Nephron (organoid): ENCODE measurements around the gene CYTH1.

Source experiments
- H3K27ac Mint-ChIP-seq, 3 experiments: 2 replicates each; pipeline ENCODE4 v1.8.0; 2020; ENCODE audit warnings: mixed read lengths in 3 of 3, mild to moderate bottlenecking in 2 of 3, moderate library complexity in 1 of 3
- H3K27me3 Mint-ChIP-seq: 2 replicates; pipeline ENCODE4 v1.8.0; 2021; ENCODE audit warnings: low read depth, mild to moderate bottlenecking, moderate library complexity, mixed read lengths
- H3K36me3 Mint-ChIP-seq: 2 replicates; pipeline ENCODE4 v1.8.0; 2020; ENCODE audit warnings: low read depth, mixed read lengths
- H3K4me1 Mint-ChIP-seq: 2 replicates; pipeline ENCODE4 v1.8.0; 2020; ENCODE audit warnings: mixed read lengths
- H3K4me3 Mint-ChIP-seq, 3 experiments: 2 replicates each; pipeline ENCODE4 v1.8.0; 2020; ENCODE audit warnings: mild to moderate bottlenecking in 3 of 3, mixed read lengths in 3 of 3, moderate library complexity in 2 of 3
- H3K9me3 Mint-ChIP-seq: 2 replicates; pipeline ENCODE4 v1.8.0; 2020; ENCODE audit warnings: mixed read lengths
- TF ChIP-seq, protein P1 (sequence below), 3 experiments: fragments of 200-600 bp; sonication (generic); IDR thresholded peaks; one replicate each; pipeline ENCODE4 v1.5.0; 2021; ENCODE audit warnings: antibody characterized with exemption in 3 of 3; ENCODE audit not compliant: unreplicated experiment in 3 of 3

CYTH1 gene

DNA sequence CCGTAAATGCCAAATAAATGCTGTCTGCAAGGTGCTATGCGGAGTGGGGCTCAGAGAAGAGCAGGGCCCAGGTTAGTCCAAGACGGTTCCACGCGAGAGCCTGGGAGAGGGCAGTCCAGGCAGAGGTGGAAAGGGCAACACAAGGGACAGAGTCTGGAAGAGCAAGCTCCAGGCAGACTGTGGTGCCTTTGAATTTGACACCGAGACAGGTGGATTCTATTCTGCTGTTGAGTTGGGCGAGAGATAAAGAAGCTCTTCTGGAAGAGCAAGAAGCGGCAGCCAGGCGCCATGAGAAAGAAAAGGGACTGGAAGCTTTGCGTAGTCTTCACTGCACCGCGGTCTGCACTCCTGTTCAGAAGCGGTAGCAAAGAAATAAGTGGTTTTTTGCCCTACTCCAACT is 55.6 kb downstream of the CYTH1 start:
- Mint-ChIP-seq H3K36me3 (no peaks in the 10 kb centered on the region), H3K9me3 (no peaks in the 10 kb centered on the region), H3K27me3 (no peaks in the 10 kb centered on the region), H3K4me1 (peaks cover 51% of the 10 kb centered on the region), H3K27ac (peak overlapping the region in 1 of 3 experiments; percentile 16), H3K4me3 (no peak overlapping the region)
- TF ChIP-seq, protein P1, sequence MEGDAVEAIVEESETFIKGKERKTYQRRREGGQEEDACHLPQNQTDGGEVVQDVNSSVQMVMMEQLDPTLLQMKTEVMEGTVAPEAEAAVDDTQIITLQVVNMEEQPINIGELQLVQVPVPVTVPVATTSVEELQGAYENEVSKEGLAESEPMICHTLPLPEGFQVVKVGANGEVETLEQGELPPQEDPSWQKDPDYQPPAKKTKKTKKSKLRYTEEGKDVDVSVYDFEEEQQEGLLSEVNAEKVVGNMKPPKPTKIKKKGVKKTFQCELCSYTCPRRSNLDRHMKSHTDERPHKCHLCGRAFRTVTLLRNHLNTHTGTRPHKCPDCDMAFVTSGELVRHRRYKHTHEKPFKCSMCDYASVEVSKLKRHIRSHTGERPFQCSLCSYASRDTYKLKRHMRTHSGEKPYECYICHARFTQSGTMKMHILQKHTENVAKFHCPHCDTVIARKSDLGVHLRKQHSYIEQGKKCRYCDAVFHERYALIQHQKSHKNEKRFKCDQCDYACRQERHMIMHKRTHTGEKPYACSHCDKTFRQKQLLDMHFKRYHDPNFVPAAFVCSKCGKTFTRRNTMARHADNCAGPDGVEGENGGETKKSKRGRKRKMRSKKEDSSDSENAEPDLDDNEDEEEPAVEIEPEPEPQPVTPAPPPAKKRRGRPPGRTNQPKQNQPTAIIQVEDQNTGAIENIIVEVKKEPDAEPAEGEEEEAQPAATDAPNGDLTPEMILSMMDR (IDR thresholded peaks at IDR 0.05; ENCODE audit: unreplicated experiment in 3 of 3): no peak

DNA sequence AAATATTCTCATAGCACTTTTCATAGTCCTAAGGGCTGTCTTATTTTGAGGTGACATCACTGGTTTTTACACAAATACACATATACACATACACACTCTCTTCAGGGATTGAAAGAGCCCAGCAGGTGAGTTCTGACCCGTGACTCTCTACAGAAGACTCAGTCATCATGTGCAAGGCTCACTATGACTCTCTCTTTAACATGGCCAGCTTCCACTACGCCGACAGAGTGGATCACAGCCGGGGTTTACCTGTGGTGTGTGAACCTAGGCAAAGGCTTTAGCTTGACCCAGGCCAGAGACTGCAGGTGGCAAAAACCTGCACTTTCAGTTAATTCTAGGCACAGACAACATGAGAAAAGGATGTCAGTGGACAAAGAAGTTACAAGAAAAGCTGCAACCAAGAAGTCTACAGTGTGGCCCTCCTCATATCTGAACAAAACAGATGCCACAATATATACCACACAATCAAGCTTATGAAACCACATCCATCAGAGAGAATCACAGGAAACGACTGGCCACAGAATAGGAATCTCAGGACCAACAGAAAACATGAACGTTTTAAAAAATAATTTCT is 56.5 kb downstream of the CYTH1 start:
- Mint-ChIP-seq H3K36me3 (no peaks in the 10 kb centered on the region), H3K27me3 (no peaks in the 10 kb centered on the region), H3K27ac (peak overlapping the region in 1 of 3 experiments; percentile 34)

DNA sequence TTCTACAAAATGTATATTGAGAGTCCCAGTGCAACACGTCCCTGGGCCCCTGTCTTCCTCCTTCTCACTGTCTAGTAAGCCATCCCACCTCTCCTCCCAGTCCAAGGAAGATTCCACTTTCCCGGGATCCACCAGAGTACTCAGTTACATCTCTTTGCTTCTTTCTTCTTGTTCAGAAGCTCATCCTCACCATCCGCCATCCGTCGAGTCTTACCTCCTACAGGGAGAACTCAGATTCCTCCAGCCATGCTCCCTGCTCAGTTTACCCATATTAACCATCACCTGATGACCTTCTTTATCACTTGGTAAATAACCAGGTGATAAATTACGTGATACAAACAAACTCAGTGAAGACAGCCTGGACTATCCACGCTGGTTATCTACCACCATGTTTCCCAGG is 57.1 kb downstream of the CYTH1 start:
- no peaks in the 10 kb centered on the region for H3K27me3 Mint-ChIP-seq
- TF ChIP-seq, protein P1 (IDR thresholded peaks at IDR 0.05; ENCODE audit: unreplicated experiment in 3 of 3): no peak
- peak overlapping the region; percentile 3 to 34 (median 30) for H3K27ac Mint-ChIP-seq
- H3K36me3 Mint-ChIP-seq: no peaks in the 10 kb centered on the region
- peak overlapping the region; percentile 1 to 15 (median 11) for H3K4me3 Mint-ChIP-seq
- H3K9me3 Mint-ChIP-seq: no peaks in the 10 kb centered on the region
- H3K4me1 Mint-ChIP-seq: peaks cover 51% of the 10 kb centered on the region

More for the DNA sequence above, 56.5 kb downstream of the CYTH1 start:
- peaks cover 51% of the 10 kb centered on the region for H3K4me1 Mint-ChIP-seq
- peak overlapping the region in 1 of 3 experiments; percentile 15 for H3K4me3 Mint-ChIP-seq
- no peaks in the 10 kb centered on the region for H3K9me3 Mint-ChIP-seq
- TF ChIP-seq, protein P1 (IDR thresholded peaks at IDR 0.05; ENCODE audit: unreplicated experiment in 3 of 3): no peak

DNA sequence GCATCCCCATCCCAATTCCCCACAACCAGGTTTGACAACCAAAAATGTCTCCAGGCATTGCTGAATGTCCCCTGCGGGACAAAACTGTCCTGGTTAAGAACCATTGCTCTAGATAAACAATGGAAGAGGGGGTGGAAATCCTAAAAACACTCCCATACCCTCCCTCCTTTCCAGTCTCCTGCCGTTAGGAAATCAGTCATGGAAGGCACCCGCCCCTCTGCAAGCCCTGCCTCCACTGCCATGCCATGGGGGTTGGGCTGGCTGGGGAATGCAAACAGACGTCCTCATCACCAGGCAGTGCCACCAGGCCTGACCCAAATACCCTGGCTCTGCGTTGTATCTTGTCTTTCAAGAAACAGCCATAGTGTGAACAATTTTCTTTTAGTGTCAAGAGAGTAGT is 57.5 kb downstream of the CYTH1 start:
- H3K9me3 Mint-ChIP-seq: no peaks in the 10 kb centered on the region
- TF ChIP-seq, protein P1 (IDR thresholded peaks at IDR 0.05; ENCODE audit: unreplicated experiment in 3 of 3): no peak
- H3K4me3 Mint-ChIP-seq: peak overlapping the region; percentile 11 to 39 (median 13)
- peaks cover 47% of the 10 kb centered on the region for H3K4me1 Mint-ChIP-seq
- H3K27ac Mint-ChIP-seq: peak overlapping the region; percentile 3 to 34 (median 30)
- H3K27me3 Mint-ChIP-seq: no peaks in the 10 kb centered on the region
- H3K36me3 Mint-ChIP-seq: no peaks in the 10 kb centered on the region

DNA sequence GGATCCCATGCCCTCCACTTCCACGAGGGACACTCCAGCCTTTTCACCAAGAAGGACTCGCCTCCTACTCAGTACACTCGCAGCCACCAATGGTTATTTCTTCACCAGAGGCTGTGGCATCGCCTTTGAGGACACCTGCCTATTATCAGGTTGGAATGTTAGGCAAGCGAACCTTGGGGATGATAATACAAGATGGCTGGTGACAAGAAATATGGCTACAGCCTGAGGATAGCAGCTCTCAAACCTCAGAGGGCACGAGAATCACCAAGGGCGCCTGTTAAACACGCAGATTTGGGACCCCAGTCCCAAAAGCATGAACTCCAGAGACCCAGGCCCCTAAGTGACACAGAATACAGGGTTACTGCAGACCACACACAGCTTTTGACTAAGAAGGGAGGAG is 58.1 kb downstream of the CYTH1 start:
- H3K27me3 Mint-ChIP-seq: no peaks in the 10 kb centered on the region
- peaks cover 52% of the 10 kb centered on the region for H3K4me1 Mint-ChIP-seq

More for the DNA sequence above, 58.1 kb downstream of the CYTH1 start:
- H3K27ac Mint-ChIP-seq: peak overlapping the region; percentile 30 to 70 (median 61)
- H3K4me3 Mint-ChIP-seq: peak overlapping the region; percentile 82 to 84 (median 83)
- no peaks in the 10 kb centered on the region for H3K9me3 Mint-ChIP-seq
- TF ChIP-seq, protein P1 (IDR thresholded peaks at IDR 0.05; ENCODE audit: unreplicated experiment in 3 of 3): no peak
- no peaks in the 10 kb centered on the region for H3K36me3 Mint-ChIP-seq
